Stimulated activated CD4-positive, alpha-beta T cell treated with anti-CD3 and anti-CD28 coated beads, Interleukin-15, amount 100 ng/mL, for 24 hours (primary cell): ENCODE results near the gene CAMTA2.
"Not testable (repeated sequence)": the region's sequence is repeated elsewhere in the genome, so short reads cannot be mapped to it uniquely, and the experiment has no call there.

Source experiments
- DNase-seq: peaks from one replicate; pipeline ENCODE4 v3.0.0-alpha.2; 2020

The CAMTA2 gene

GRCh38 chr17:4986951-4987766, at the start of gene CAMTA2:
CAMTA2 (minus strand) TSS chr17:4987675; CDS start chr17:4986222, 1,453 bp downstream.
- peak; percentile 95 for DNase-seq

GRCh38 chr17:5035315-5035714, 47.8 kb upstream of the CAMTA2 start, which contains the start of gene SLC52A1:
SLC52A1 (minus strand) TSS chr17:5035426; CDS start chr17:5034606, 820 bp downstream.
- DNase-seq: no peak

- no peak for DNase-seq
These were observed 47.2 kb upstream of the CAMTA2 start for GRCh38 chr17:5034651-5035050.

- no peak for DNase-seq
These were observed 46.6 kb upstream of the CAMTA2 start for GRCh38 chr17:5034063-5034462.

GRCh38 chr17:5033352-5034015, 46.0 kb upstream of the CAMTA2 start:
- no peak for DNase-seq

- DNase-seq: no peak
These were observed 45.4 kb upstream of the CAMTA2 start for GRCh38 chr17:5032865-5033264.

GRCh38 chr17:5031365-5032082, 44.0 kb upstream of the CAMTA2 start:
- DNase-seq: peak; percentile 93

- not testable (repeated sequence) for DNase-seq
These were observed 42.7 kb upstream of the CAMTA2 start for GRCh38 chr17:5030168-5030567.

- DNase-seq: no peak
These were observed 40.4 kb upstream of the CAMTA2 start for GRCh38 chr17:5027916-5028315.

GRCh38 chr17:5027299-5027698, 39.8 kb upstream of the CAMTA2 start:
- DNase-seq: no peak

GRCh38 chr17:5024604-5025003, 37.1 kb upstream of the CAMTA2 start:
- DNase-seq: no peak

- no peak for DNase-seq
These were observed 36.2 kb upstream of the CAMTA2 start for GRCh38 chr17:5023588-5024147.

GRCh38 chr17:5022171-5022711, 34.8 kb upstream of the CAMTA2 start:
- DNase-seq: no peak

- DNase-seq: no peak
These were observed 33.1 kb upstream of the CAMTA2 start for GRCh38 chr17:5020502-5021023.

- DNase-seq: peak; percentile 47
These were observed 32.0 kb upstream of the CAMTA2 start for GRCh38 chr17:5019475-5019956.

GRCh38 chr17:5014357-5014756, 26.9 kb upstream of the CAMTA2 start:
- DNase-seq: no peak

- peak; percentile 51 for DNase-seq
These were observed 24.5 kb upstream of the CAMTA2 start for GRCh38 chr17:5011928-5012327.

- no peak for DNase-seq
These were observed 15.9 kb upstream of the CAMTA2 start for GRCh38 chr17:5003214-5003867.

- no peak for DNase-seq
These were observed 14.8 kb upstream of the CAMTA2 start for GRCh38 chr17:5002121-5002788.

- DNase-seq: no peak
These were observed 12.8 kb upstream of the CAMTA2 start for GRCh38 chr17:5000237-5000639.

GRCh38 chr17:4999430-5000093, 12.1 kb upstream of the CAMTA2 start:
- no peak for DNase-seq
